ENCODE results near the gene NKX1-2. TPM values are rescaled to one million over a fixed set of nuclear protein-coding genes. Genes with fewer than 3 reads are reported as not detected.
A peak's percentile ranks its signal among the peaks of the same experiment; 100 is the strongest.

The NKX1-2 gene
- total RNA-seq, 1 donor from 2014 or later, result not detected

GRCh38 chr10:124417895-124418725 lies 31.7 kb downstream of the NKX1-2 start:
- peak in 1 of 2 donors; percentile 70 for DNase-seq (ENCODE audit: low read depth in 2 of 2)

DNA sequence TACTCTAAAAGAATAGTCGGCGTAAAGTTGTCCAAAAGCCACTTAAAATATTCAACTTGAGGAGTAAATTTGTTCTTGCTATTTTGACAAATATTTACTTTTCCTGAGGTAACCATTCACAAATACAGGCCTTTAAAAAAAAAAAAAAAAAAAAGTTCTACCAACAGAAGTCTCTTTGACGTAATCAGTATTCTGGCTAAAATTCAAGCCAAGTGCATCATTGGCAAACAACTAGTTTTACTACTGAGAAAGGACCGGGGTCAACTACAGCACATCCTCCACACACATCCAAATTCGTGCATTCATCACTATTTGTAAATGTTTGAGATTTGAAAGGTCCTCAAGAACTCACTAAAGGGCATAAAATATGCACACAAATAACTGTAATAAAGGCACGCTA lies 33.1 kb downstream of the NKX1-2 start:
- no peak for DNase-seq (ENCODE audit: low read depth in 2 of 2)

GRCh38 chr10:124415210-124415609 lies 34.6 kb downstream of the NKX1-2 start:
- DNase-seq (ENCODE audit: low read depth in 2 of 2), result no peak

DNA sequence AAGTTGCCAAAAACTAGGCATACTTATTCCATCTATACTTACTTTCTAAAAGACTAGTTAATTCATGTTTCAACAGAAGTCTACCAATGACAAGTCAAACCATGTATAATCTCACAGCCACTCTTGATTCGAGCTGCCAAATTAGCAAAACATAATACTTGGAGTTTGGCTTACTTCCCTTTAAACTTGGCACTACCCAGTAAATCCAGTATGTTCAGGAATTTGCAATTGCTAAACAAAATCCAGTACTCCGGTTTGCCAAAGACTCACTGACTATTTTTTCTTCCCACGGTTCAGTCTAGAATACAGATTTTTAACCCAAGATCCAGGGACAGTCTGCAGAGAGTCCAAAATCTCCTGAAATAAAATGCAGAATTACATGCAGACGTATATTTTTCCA lies 35.8 kb downstream of the NKX1-2 start:
- DNase-seq (ENCODE audit: low read depth in 2 of 2), result peak in 1 of 2 donors; percentile 19

- DNase-seq (ENCODE audit: low read depth in 2 of 2), result no peak
These were observed 40.1 kb downstream of the NKX1-2 start for GRCh38 chr10:124409696-124410095.

DNA sequence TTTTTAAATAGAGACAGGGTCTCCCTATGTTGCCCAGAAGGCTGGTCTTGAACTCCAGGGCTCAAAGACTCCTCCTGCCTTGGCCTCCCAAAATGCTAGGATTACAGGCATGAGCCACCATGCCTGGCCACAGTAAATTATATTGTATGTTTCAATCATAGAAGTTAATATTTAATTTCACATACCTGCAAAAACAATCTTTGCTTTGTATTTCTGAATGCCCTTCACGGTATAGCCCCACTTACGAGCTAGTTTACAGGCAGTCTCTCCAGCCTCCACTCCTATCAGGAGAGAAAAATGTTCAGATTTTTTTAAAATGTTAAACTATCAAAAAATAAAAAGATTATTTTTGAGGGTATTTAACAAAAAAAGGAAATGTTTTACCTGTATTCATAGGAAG lies 41.5 kb downstream of the NKX1-2 start:
- DNase-seq (ENCODE audit: low read depth in 2 of 2), result no peak

- no peak for DNase-seq (ENCODE audit: low read depth in 2 of 2)
These were observed 42.4 kb downstream of the NKX1-2 start for GRCh38 chr10:124407456-124407855.

GRCh38 chr10:124403548-124403947 lies 46.3 kb downstream of the NKX1-2 start:
- DNase-seq (ENCODE audit: low read depth in 2 of 2), result peak; percentile 78 to 86

GRCh38 chr10:124402273-124402672 lies 47.6 kb downstream of the NKX1-2 start:
- DNase-seq (ENCODE audit: low read depth in 2 of 2), result no peak

- DNase-seq (ENCODE audit: low read depth in 2 of 2), result no peak
These were observed 48.2 kb downstream of the NKX1-2 start for GRCh38 chr10:124401633-124402032.

Other genes with a start within 250 kb of the NKX1-2 start
- 109 and 114 TPM in 2 replicates for gene OAT, start 31.1 kb downstream of the NKX1-2 start, total RNA-seq
- gene LHPP, start 11.8 kb upstream of the NKX1-2 start, total RNA-seq, result 4.1 and 4.6 TPM in 2 replicates

All from dermis microvascular lymphatic vessel endothelial cell (primary cell).